Ectodermal cell (in vitro differentiated cells): ENCODE results near the gene MRAS. TPM values are rescaled to one million over a fixed set of nuclear protein-coding genes. Genes with fewer than 3 reads are reported as not detected.

Source experiments
- H3K27ac ChIP-seq: 2 replicates; pipeline ENCODE4 v1.7.0; 2013; ENCODE audit warnings: mild to moderate bottlenecking, low read depth, low read length; ENCODE audit not compliant: insufficient read depth, poor library complexity, severe bottlenecking
- H3K27me3 ChIP-seq: 2 replicates; pipeline ENCODE4 v1.7.0; 2013; ENCODE audit warnings: mild to moderate bottlenecking, low read length; ENCODE audit not compliant: insufficient read depth, control insufficient read depth, poor library complexity, severe bottlenecking
- H3K36me3 ChIP-seq: one replicate; pipeline ENCODE4 v1.7.0; 2013; ENCODE audit warnings: low read length; ENCODE audit not compliant: control insufficient read depth, insufficient read depth
- H3K4me1 ChIP-seq: one replicate; pipeline ENCODE4 v1.7.0; 2013; ENCODE audit warnings: low read length; ENCODE audit not compliant: control insufficient read depth, insufficient read depth
- H3K4me3 ChIP-seq: 2 replicates; pipeline ENCODE4 v1.7.0; 2013; ENCODE audit warnings: low read depth, low read length, control low read depth; ENCODE audit not compliant: insufficient read depth
- H3K9me3 ChIP-seq: 2 replicates; pipeline ENCODE4 v1.7.0; 2013; ENCODE audit warnings: mild to moderate bottlenecking, low read length, moderate library complexity; ENCODE audit not compliant: control insufficient read depth
- WGBS, 2 experiments: methylation state at CpG; one replicate each; pipeline ENCODE4 v1.1.7; 2013; ENCODE audit warnings: missing lambda C conversion rate in 2 of 2; 5-methylcytosine and 5-hydroxymethylcytosine counted together
- polyA plus RNA-seq, 4 experiments: library from polyadenylated mRNA; stranded (reverse); fragments of 50-300 nt; gene quantifications; one replicate each; pipeline ENCODE4 v1.2.3, GENCODE V29; 2013

Gene MRAS
- polyA plus RNA-seq (2013, experiment 1 of 4), result 26.8 TPM
- 17.0 TPM for polyA plus RNA-seq (2013, experiment 2 of 4)
- polyA plus RNA-seq (2013, experiment 3 of 4), result 16.7 TPM
- 23.6 TPM for polyA plus RNA-seq (2013, experiment 4 of 4)

DNA sequence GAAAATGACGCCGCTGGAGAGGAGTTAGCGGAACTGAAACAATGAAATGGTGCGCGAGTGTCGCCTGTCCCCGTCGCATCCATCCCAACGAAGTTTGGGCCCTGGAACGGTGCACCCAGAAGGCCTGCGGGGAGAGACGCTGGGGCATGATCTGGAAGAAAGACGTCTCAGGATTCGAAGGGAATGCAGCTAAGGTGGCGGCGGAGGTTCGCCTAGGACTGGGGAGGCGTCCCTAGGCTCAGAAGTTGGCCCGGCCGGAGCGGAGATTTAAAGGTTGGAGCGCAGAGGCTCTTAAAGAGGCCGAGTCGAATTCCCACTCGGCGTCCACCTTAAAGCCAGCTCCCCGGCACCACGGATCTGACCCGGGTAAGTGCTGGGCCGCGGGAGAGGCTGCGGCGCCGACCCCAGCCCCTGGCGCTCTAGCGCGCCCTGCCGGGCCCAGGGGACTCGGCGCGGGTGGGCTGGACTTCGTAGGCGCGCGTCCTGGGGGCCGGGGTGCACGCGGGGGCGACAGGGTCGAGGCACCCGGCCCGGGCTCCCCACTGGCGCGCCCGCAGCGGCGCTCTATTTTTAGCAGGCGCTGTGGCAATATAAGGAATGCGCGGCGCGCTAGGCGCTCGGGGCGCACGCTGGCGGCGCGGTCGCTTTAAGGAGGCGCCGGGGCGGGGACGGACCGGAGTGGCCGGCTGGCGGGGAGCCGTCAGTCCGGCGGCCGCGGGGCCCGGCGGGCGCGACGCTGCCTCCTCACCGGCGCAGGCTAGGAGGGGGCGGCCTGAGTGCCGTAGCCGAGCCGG, at the start of gene MRAS:
TSS of gene MRAS (plus strand) at position 620 of the 794 bp plus-strand sequence. CDS start 24,305 bp downstream, outside the sequence.
- WGBS, 2 experiments, result 1% methylated on average over 93 of the region's 93 CpGs
- Histone ChIP-seq H3K4me1 (no peaks in the 10 kb centered on the region), H3K36me3 (no peaks in the 10 kb centered on the region), H3K4me3 (peak within 1 kb of the TSS; percentile 68), H3K27ac (peak within 1 kb of the TSS; percentile 71), H3K27me3 (peaks cover 5% of the 10 kb centered on the region), H3K9me3 (no peaks in the 10 kb centered on the region)

DNA sequence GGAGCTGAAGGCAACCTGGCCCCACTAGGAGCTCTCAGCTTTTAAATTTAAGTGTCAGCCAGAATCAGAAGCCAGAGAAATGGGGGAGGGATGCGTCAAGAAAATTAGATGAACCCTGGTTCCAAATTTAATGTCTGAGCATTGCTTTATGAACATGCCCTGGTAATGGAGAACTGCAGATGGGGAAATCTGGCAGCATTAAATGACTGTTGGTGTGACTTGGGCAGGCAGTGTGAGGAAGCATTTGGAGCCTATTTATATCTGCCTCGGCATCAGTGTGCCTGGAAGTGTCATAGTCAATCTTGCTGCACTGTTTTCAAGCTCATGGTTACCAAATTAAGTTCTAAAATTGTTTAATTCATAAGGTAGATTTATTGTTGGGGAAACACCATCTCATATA, 47.7 kb upstream of the MRAS start:
- H3K4me1 ChIP-seq, result no peaks in the 10 kb centered on the region
- no peak overlapping the region for H3K27ac ChIP-seq
- WGBS, 2 experiments, result 92 to 97% methylated on average over 2 of the region's 2 CpGs
- H3K4me3 ChIP-seq, result no peak overlapping the region
- H3K27me3 ChIP-seq, result no peaks in the 10 kb centered on the region
- no peaks in the 10 kb centered on the region for H3K9me3 ChIP-seq
- H3K36me3 ChIP-seq, result no peaks in the 10 kb centered on the region

DNA sequence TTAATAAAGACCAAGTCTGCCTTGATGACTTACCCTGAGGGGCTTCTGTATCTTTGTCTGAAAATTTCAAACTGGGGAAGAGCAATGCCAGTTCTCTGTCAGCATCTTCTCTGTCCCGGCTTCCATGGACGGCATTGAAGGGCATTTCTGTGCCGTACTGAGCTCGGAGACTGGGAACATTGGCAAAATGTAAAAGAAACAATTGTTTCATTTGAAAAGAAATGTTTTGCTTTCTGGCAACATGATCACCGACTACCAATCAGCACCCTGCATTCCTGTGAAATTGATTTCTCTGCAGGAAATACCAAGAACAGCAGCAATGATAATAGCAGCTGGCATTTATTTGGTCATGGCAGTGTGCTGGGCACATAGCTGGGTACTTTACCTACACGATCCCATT, 44.9 kb upstream of the MRAS start:
- no peaks in the 10 kb centered on the region for H3K27me3 ChIP-seq
- no peak overlapping the region for H3K4me3 ChIP-seq
- H3K9me3 ChIP-seq, result no peaks in the 10 kb centered on the region
- H3K36me3 ChIP-seq, result no peaks in the 10 kb centered on the region
- no peaks in the 10 kb centered on the region for H3K4me1 ChIP-seq
- WGBS, 2 experiments, result 91 to 94% methylated on average over 6 of the region's 6 CpGs
- H3K27ac ChIP-seq, result no peak overlapping the region

DNA sequence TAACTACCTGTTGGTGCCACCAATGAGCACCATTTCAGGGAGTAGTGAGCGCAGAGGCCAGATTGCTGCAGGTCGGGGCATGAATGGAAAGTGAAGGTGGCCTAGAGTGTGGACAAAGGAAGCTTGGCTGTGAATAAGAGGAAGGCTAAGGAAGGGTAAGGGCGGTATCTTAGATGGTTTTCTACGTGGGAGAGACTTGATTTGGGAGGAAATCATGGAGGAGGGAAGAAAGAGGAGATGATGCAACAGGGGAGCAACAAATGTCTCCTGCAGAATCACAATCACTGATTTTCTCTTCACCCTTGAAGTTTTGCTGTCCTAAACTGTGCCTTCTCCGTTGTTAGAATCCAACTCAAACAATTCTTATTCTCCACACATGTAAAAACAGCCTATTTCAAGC, 40.5 kb upstream of the MRAS start:
- WGBS, 2 experiments, result 92% methylated on average over 5 of the region's 5 CpGs
- Histone ChIP-seq H3K9me3 (no peaks in the 10 kb centered on the region), H3K4me1 (no peaks in the 10 kb centered on the region), H3K4me3 (no peak overlapping the region), H3K27ac (no peak overlapping the region), H3K27me3 (no peaks in the 10 kb centered on the region), H3K36me3 (no peaks in the 10 kb centered on the region)

DNA sequence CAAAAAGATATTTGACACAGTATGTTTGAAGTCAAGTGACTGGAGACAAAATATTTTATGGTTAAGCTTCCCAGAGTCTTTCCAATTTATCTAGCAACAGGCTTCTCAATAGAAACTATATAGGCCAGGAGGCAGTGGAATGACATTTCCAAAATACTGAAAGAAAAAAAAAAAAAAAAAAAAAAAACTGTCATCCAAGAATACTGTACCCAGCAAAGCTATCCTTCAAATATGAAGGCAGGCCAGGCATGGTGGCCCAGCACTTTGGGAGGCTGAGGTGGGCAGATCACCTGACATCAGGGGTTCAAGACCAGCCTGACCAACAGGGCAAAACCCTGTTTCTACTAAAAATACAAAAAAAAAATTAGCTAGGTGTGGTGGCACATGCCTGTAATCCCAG, 39.6 kb upstream of the MRAS start:
- no peaks in the 10 kb centered on the region for H3K36me3 ChIP-seq
- no peaks in the 10 kb centered on the region for H3K9me3 ChIP-seq
- H3K4me3 ChIP-seq, result no peak overlapping the region
- no peaks in the 10 kb centered on the region for H3K27me3 ChIP-seq
- H3K27ac ChIP-seq, result no peak overlapping the region
- H3K4me1 ChIP-seq, result no peaks in the 10 kb centered on the region

DNA sequence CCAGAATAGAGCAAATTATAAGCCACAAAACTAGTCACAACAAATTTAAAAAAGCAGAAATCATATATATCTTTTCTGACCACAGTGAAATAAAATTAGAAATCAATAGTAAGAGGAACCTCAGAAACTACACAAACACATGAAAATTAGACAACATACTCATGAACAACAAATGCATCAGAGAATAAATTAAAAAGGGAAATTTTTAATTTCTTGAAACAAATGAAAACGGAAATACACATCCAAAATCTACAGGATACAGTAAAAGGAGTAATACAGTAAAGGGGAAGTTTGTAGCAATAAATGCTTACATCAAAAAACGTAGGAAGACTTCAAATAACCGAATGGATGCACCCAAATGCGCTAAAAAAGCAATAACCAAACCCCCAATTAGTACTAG, 37.9 kb upstream of the MRAS start:
- WGBS, 2 experiments, result 97% methylated on average over 3 of the region's 4 CpGs; no CpG with 5 or more reads in 1 of the 2 experiments
- Histone ChIP-seq H3K27ac (no peak overlapping the region), H3K36me3 (no peaks in the 10 kb centered on the region), H3K27me3 (no peaks in the 10 kb centered on the region), H3K4me3 (no peak overlapping the region), H3K4me1 (no peaks in the 10 kb centered on the region), H3K9me3 (no peaks in the 10 kb centered on the region)

DNA sequence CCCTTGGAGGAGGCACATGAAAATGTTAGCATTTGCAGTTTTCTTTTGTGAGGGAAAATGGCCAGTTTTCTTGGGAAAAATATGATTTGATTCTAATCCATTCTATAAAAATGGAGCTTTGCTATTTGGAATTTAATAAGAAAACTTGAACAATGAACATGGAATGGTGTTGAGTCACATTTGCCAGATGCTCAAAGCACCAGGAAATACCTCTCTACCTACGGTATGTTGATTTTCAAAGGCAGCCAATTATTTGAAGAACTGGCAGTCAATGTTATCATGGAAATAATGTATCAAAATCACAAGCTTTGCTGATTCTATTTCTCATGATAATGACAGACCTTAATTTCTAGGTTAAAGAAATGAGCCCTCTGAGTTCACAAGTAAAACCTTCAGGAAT, 33.6 kb upstream of the MRAS start:
- no peaks in the 10 kb centered on the region for H3K9me3 ChIP-seq
- no peak overlapping the region for H3K4me3 ChIP-seq
- H3K27ac ChIP-seq, result no peak overlapping the region
- H3K27me3 ChIP-seq, result no peaks in the 10 kb centered on the region
- 96 to 100% methylated on average over 1 of the region's 1 CpG for WGBS, 2 experiments
- H3K4me1 ChIP-seq, result no peaks in the 10 kb centered on the region
- no peaks in the 10 kb centered on the region for H3K36me3 ChIP-seq

DNA sequence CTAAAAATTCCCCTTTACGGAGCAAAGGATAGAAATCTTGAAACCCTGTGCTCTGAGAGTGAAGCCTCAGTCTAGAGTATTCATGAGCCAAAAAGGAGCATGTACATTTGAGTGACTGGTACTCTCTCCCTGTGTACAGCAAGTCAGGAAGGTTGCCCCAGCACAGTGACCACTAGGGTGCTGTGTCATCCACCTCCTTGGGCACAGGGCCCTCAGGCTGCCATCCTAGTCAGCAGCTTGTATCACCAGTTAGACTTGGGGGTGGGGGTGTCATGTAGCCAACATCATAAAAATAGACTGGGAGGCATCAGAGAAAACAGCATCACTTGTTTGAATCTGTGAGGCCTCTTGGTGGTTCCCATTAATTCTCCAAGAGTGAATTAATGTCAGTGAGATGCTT, 30.7 kb upstream of the MRAS start:
- Histone ChIP-seq H3K27ac (no peak overlapping the region), H3K4me1 (no peaks in the 10 kb centered on the region), H3K36me3 (no peaks in the 10 kb centered on the region), H3K4me3 (no peak overlapping the region), H3K27me3 (no peaks in the 10 kb centered on the region), H3K9me3 (no peaks in the 10 kb centered on the region)
- WGBS, 2 experiments, result 90 to 91% methylated on average over 1 of the region's 1 CpG

DNA sequence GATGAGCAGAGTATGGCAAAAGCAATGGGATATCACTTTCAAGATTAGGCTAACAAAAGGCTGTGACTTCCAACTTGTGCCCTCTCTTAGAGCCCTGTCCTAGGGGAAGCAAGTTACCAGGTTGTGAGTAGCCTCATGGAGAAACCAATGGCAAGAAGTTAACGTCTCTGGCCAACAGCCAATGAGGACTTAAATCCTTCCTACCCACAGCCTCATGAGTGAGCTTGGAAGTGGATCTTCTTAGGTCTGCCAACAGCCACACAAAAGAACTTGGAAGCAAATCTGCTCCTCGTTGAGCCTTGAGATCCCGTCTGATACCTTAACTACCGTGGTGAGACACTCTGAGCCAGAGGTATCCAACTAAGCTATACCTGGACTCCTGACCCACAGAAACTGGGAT, 24.4 kb upstream of the MRAS start:
- WGBS, 2 experiments, result 91 to 94% methylated on average over 4 of the region's 4 CpGs
- no peak overlapping the region for H3K4me3 ChIP-seq
- no peaks in the 10 kb centered on the region for H3K36me3 ChIP-seq
- H3K27ac ChIP-seq, result no peak overlapping the region
- peaks cover 5% of the 10 kb centered on the region for H3K4me1 ChIP-seq
- no peaks in the 10 kb centered on the region for H3K27me3 ChIP-seq
- no peaks in the 10 kb centered on the region for H3K9me3 ChIP-seq

DNA sequence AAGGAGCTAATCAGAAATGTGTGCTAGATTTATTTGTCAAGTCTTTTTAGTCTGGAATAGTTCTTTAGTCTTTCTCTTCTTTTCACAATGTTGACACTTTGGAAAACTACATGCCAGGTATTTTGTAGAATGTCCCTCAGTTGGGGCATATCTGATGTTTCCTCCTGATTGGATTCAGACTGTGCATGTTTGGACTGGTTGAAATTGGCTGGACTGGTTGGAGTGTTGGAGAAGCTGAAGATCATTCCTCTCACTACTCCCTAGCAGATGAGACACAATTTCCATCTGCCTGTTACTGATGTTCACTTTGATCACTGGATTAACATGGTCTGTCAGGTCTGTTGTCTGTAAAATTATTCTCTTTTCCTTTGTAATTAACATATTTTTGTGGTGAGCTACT, 22.4 kb upstream of the MRAS start:
- no peaks in the 10 kb centered on the region for H3K36me3 ChIP-seq
- H3K4me3 ChIP-seq, result no peak overlapping the region
- no peaks in the 10 kb centered on the region for H3K27me3 ChIP-seq
- peaks cover 6% of the 10 kb centered on the region for H3K4me1 ChIP-seq
- H3K27ac ChIP-seq, result no peak overlapping the region
- H3K9me3 ChIP-seq, result no peaks in the 10 kb centered on the region
